Suprapubic skin (tissue), 4 donors: ENCODE results near the gene MAP3K13.

Source experiments
- CTCF ChIP-seq, 2 donors: fragments of 200-600 bp in 1 of 2; fragments of 450-650 bp in 1 of 2; sonication (generic) in 1 of 2; IDR thresholded peaks; one replicate each; pipeline ENCODE4 v1.5.1; 2016 to 2019; ENCODE audit warnings: antibody characterized with exemption in 2 of 2, mild to moderate bottlenecking in 1 of 2, moderate library complexity in 1 of 2
- EP300 ChIP-seq: sonication (generic); formaldehyde crosslinking; IDR thresholded peaks from one replicate; pipeline ENCODE4 v1.6.1; 2017; ENCODE audit warnings: antibody characterized with exemption
- POLR2A ChIP-seq, 2 donors: fragments of 450-650 bp; IDR thresholded peaks; one replicate each; pipeline ENCODE4 v1.6.1; 2017; ENCODE audit warnings: antibody characterized with exemption in 2 of 2, mild to moderate bottlenecking in 2 of 2, moderate library complexity in 2 of 2
- POLR2AphosphoS5 ChIP-seq, 3 donors: sonication (generic); formaldehyde crosslinking; IDR thresholded peaks; one replicate each; pipeline ENCODE4 v1.6.1; 2017; ENCODE audit warnings: antibody characterized with exemption in 3 of 3

GRCh38 chr3:185387646-185388045 lies 24.7 kb downstream of the MAP3K13 start:
- TF ChIP-seq CTCF (IDR thresholded peaks at IDR 0.05) (no peak), EP300 (no peak), POLR2A (IDR thresholded peaks at IDR 0.05) (no peak), POLR2AphosphoS5 (IDR thresholded peaks at IDR 0.05) (no peak)
